Caki2 (cell line): ENCODE results near the gene NEK6. TPM values are rescaled to one million over a fixed set of nuclear protein-coding genes. Genes with fewer than 3 reads are reported as not detected.

ENCODE experiments used
- DNase-seq: peaks from one replicate; pipeline ENCODE4 v3.0.0-alpha.2; 2015; ENCODE audit warnings: low read depth
- in situ Hi-C: cut with HindIII; loops from 2 replicates; pipeline ENCODE4 v1.10.0; 2016; ENCODE audit warnings: low sequenced_read_pairs, low pct_unique_long_range_greater_than_20kb, mixed read lengths
- total RNA-seq: library from RNA; depleted of rRNA; stranded (reverse); fragments of >200 nt; shearing (Covaris generic); gene quantifications from 2 replicates; pipeline ENCODE4 v1.2.3, GENCODE V29; 2014; ENCODE audit warnings: low replicate concordance

Gene NEK6
- total RNA-seq, 1 experiment from 2014 or later, result 135 TPM

GRCh38 chr9:124285903-124286291 lies 28.1 kb downstream of the NEK6 start:
- in situ Hi-C loops, result no loop called here
- peak; percentile 91 for DNase-seq

- DNase-seq, result peak; percentile 96
- in situ Hi-C loops, result no loop called here
Observed at GRCh38 chr9:124286292-124286931, 28.7 kb downstream of the NEK6 start.

DNA sequence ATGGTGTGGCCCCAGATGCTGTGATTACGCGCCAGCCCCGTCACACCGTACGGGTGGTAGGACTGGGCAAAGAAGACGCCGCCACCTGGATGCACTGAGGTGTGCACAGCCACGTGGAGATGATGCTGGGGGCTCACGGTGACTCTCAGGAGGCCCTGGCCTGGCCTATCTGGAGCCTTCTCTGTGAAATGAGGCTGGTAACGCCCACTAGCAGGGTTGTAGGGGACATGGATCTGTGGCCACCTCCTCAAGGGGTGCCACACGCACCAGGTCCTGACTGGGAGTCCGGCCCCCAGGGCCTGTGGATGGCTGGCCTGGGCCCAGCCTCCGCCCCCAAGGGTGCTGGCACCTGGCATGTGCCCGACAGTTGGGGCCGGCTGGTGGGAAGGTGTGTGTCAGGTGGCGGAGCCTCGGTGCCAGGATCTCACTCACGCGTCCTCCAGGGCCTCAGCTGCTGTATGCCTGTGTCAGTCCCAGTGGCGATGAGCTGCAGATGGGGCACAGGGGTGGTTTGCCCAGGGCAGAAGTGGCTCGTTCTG lies 32.4 kb downstream of the NEK6 start:
- no peak for DNase-seq
- in situ Hi-C loops, result no loop called here

DNA sequence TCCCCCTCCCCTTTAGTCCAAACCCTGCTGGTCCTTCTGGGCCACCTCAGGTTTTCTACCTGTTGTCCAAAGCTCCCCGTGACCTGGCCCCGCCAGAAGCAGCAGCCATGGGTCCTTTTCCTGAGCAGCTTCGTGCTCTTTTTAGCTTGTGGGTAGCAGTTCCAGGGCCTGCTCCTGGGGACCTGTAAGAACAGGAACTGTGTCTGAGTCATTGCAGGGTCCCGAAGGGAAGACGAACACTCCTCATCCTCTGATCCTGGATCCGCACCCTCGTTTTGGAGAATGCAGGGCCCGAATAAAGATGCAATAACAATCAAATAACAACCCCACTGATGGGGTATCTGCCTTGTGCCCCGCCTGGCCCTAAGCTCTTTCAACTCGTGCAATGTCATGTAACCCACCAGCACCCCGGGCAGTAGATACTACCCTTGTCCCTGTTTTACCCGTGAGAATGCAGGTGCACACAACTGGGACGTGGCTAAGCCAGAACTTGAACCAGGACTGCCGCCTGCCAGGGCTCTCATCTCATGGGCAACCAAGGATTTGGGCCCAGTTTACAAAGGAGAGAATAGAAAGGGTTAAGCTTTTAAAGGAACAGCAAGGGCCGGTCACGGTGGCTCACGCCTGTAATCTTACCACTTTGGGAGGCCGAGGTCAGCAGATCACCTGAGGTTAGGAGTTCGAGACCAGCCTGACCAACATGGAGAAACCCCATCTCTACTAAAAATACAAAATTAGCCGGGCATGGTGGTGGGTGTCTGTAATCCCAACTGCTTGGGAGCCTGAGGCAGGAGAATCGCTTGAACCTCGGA lies 33.2 kb downstream of the NEK6 start:
- in situ Hi-C loops, result no loop called here
- no peak for DNase-seq

DNA sequence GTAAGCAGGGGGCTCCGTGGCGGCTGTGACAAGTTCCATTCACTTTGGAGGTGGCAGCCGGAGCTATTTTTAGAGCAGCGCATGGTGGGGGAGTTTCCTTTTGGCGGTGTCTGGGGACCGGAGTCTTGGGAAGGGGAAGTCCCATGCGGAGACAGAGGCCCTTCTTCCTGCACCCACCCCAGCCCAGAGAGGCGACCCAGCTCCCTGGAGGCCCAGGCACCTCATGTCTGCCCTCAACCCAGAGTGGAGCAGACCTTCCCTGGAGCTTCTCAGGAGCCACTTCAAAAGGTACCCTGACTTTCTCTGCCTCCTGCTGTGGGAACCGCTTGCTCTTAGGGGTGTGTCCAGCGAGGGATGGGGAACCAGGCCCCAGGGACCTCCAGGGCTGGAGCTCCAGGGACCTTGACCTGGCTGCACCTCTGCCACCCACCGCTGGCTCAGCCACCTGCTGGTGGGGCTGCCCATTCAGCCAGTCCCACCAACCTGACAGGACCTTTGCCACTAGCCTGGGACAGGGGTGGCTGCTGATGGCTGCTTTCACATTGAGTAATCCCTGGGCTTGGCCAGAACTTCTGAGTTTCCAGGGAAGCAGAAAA lies 34.1 kb downstream of the NEK6 start:
- no peak for DNase-seq
- in situ Hi-C loops, result no loop called here

- in situ Hi-C loops, result no loop called here
- DNase-seq, result no peak
Observed at GRCh38 chr9:124292696-124293593, 35.2 kb downstream of the NEK6 start.

- DNase-seq, result no peak
- in situ Hi-C loops, result no loop called here
Observed at GRCh38 chr9:124293718-124294506, 36.2 kb downstream of the NEK6 start.

GRCh38 chr9:124295159-124295794 lies 37.5 kb downstream of the NEK6 start:
- in situ Hi-C loops, result no loop called here
- DNase-seq, result no peak

GRCh38 chr9:124296094-124296493 lies 38.3 kb downstream of the NEK6 start:
- in situ Hi-C loops, result no loop called here
- no peak for DNase-seq

GRCh38 chr9:124296796-124297550 lies 39.2 kb downstream of the NEK6 start:
- no peak for DNase-seq
- in situ Hi-C loops, result no loop called here

DNA sequence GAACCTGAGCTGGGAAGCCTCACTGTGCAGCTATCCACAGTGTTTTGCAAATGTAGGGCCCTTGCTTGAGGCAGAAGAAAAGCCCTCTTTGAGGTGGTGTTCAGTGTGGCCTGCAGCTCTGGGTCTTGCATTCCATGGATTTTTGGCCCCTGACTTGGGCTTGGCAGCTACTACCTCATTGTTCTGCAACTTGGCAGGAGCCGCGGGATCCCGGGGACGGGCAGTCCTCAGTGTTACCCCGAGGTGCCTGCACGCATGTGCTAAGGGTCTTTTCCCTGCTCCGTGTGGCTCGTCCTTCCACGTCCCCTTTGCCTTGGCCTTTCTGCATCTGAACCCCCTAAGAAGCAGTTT lies 39.8 kb downstream of the NEK6 start:
- in situ Hi-C loops, result no loop called here
- DNase-seq, result peak; percentile 53

- no peak for DNase-seq
- in situ Hi-C loops, result no loop called here
Observed at GRCh38 chr9:124297915-124298645, 40.3 kb downstream of the NEK6 start.

GRCh38 chr9:124298646-124299235 lies 41.0 kb downstream of the NEK6 start:
- DNase-seq, result no peak
- in situ Hi-C loops, result no loop called here

DNA sequence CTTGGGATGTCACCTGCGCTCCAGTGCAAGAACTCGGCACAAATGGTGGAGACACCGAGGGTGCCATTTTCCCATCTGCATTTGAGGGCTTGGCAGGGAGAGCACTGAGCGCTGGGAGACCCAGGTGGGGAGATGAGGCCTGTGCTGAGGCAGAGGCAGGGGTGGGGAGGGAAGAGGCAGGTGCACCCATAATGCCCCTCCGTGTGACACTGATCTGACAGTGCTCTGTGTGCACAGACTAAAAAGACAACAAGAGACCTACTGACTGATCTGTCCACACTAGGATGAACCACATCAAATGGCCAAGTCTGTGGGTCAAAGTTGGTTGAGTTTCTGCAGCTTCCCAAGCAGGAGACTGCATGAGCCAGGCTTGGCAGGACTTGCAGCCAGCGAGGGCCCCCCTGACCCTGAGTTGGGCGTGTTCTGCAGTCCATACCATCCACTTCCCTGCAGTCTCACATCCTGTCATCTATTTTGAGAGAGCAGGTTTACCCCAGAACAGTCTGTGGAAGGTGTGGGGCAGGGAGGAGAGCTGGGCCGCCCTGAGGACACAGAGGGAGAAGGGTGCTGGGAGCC lies 41.9 kb downstream of the NEK6 start:
- in situ Hi-C loops, result no loop called here
- no peak for DNase-seq

DNA sequence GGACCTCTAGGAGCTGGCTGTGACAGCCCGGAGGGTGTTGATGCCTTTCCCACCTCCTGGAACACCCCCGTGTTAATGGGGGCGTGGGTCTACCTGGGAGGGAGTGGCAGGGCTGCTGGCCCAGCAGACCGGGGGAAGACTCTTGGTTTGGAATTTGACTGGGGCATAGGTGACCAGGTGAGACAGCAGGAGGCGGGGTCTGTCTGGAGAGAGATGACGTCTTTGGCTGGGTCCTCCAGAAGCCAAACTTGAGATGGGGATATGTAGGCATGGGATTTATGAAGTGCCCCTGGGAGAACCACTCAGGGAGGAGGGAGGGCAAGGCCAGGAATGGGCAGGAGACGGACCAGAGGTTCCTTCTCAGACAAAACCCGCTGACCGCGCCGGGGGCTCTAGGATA lies 42.6 kb downstream of the NEK6 start:
- no peak for DNase-seq
- in situ Hi-C loops, result no loop called here
